GM12873 (cell line): ENCODE measurements around the gene CTBP1.

Experiments used
- TF ChIP-seq, protein P1 (sequence below): IDR thresholded peaks from 2 replicates; pipeline ENCODE4 v1.5.1; 2012; ENCODE audit warnings: low read depth, mild to moderate bottlenecking, moderate library complexity, low read length, control low read depth; ENCODE audit not compliant: insufficient read depth; ENCODE audit errors: missing control alignments

The CTBP1 gene

DNA sequence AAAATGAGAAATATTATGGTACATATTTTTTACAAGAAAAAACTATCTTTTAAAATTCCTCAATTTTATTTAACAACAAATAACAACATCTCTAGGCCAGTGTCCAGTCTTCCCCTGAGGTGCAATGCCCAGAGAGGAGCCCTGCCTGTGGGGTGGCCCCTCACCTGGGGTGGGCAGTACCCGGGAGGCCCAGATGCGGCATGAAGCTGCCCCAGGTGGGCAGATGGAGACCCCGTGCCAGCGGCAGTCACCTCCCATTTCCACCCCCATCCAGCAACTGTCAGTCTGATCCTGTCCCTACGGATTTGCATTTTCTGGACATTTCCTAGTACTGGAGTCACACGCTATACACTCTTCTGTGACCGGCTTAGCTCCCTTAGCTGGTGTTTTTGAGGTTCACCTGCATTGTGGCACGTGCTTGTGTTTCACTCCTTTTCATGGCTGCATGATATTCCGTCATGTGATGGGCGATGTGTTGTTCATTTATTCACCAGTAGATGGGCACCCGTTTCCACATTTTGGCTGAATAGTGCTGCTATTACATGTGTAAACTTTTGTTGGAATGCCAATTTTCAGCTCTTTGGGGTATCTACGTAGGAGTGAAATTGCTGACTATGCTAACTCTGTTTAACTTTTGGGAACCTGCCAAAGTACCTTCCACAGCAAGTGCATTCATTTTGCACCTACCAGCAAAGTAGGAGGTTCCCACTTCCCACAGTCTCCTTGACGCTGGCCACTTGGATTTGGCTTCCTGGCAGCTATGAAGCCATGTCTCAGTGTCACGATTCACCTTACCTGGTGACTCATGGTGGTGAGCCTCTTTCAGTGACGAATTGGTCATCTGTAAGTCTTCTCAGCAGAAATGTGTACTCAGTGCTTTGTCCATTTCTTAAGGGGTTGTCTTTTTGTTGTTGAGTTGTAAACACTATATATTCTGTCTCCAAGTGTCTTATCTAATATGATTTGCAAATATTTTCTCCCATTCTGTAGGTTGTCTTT, 29.0 kb upstream of the CTBP1 start:
- TF ChIP-seq, protein P1, sequence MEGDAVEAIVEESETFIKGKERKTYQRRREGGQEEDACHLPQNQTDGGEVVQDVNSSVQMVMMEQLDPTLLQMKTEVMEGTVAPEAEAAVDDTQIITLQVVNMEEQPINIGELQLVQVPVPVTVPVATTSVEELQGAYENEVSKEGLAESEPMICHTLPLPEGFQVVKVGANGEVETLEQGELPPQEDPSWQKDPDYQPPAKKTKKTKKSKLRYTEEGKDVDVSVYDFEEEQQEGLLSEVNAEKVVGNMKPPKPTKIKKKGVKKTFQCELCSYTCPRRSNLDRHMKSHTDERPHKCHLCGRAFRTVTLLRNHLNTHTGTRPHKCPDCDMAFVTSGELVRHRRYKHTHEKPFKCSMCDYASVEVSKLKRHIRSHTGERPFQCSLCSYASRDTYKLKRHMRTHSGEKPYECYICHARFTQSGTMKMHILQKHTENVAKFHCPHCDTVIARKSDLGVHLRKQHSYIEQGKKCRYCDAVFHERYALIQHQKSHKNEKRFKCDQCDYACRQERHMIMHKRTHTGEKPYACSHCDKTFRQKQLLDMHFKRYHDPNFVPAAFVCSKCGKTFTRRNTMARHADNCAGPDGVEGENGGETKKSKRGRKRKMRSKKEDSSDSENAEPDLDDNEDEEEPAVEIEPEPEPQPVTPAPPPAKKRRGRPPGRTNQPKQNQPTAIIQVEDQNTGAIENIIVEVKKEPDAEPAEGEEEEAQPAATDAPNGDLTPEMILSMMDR: peak; percentile 17

DNA sequence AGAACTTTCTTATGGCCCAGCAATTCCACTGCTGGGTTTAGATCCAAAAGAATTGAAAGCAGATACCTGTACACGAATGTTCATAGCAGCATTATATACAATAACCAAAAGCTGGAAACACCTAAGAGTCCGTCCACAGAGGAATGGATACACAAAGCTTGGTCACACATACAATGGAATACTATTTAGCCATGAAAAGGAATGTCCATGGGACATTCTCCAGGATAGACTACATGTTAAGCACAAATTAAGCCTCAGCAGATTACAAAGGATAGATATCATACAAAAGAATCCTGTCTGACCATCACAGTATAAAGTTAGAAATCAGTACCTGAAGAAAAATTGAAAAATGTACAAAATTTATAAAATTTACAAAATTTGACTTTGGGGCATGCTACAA, 28.1 kb upstream of the CTBP1 start:
- TF ChIP-seq, protein P1: no peak

DNA sequence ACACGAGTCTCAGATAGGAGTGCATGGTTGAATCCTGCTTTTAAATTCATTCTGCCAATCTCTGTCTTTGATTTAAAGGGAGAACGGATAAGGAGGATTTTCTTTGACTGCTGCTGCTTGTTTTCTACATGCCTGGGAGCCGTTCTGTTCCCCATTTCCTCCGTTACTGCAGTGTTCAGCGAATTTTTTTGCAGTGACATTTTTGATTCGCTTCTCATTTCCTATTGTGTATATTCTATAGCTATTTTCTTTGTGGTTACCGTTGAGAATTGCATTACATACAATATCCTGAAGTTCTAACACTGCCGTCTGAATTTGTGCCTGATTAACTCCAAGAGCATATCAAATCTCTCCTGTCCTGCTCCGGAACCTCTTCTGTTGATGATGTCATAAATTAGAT, 25.9 kb upstream of the CTBP1 start:
- TF ChIP-seq, protein P1: no peak

DNA sequence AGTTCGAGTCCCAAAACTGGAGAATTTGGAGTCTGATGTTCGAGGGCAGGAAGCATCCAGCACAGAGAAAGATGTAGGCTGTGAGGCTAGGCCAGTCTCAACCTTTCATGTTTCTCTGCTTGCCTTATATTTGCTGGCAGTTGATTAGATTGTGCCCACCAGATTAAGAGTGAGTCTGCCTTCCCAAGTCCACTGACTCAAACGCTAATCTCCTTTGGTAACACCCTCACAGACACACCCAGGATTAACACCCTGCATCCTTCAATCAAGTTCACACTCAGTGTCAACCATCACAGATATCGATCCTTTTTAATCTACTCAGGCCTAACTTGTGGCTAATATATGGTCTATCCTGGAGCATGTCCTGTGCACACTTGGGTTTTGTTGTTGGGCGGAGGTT, 22.8 kb upstream of the CTBP1 start:
- TF ChIP-seq, protein P1: no peak

DNA sequence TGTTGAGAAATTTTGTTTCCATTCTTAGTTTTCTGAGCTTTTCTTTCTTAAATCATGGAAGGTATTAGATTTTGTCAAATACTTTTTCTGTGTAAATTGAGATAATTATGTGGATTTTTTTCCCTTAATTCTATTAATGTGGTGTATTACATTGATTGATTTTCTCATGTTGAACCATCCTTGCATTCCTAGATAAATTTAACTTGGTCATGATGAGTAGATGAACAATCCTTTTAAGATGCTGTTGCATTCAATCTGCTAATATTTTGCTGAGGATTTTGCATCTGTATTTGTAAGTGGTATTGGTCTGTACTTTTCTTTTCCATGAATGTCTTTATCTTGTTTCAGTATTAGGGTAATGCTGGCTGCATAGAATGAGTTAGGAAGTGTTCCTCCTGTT, 20.3 kb upstream of the CTBP1 start:
- TF ChIP-seq, protein P1: no peak

DNA sequence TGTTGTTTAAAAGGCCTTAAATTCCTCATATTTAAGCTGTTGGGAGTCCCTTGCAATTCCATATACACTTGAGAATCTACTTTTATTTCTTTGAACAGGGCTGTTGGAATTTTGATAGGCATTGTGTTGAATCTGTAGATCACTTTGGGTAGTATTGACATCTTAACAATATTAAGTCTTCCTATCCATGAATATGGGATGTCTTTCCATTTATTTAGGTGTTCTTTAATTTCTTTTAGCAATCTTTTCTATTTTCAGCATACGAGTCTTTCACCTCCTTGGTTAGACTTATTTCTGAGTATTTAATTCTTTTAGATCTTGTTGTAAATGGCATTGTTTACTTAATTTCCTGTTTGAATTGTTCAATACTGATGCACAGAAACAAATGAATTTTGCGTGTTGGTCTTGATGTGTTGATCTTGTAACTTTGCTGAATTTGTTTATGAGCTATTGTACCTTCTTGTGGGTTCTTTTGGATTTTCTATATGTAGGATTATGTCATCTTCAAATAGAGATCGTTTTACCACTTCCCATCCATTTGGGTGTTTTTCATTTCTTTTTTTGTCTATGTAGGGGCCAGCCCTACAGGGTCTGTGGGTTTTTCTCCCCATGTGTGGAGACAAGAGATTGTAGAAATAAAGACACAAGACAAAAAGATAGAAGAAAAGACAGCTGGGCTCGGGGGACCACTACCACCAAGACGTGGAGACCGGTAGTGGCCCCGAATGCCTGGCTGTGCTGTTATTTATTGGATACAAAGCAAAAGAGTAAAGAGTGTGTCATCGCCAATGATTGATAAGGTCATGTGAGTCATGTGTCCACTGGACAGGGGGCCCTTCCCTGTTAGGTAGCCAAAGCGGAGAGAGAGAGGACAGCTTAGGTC, 18.2 kb upstream of the CTBP1 start:
- TF ChIP-seq, protein P1: no peak

DNA sequence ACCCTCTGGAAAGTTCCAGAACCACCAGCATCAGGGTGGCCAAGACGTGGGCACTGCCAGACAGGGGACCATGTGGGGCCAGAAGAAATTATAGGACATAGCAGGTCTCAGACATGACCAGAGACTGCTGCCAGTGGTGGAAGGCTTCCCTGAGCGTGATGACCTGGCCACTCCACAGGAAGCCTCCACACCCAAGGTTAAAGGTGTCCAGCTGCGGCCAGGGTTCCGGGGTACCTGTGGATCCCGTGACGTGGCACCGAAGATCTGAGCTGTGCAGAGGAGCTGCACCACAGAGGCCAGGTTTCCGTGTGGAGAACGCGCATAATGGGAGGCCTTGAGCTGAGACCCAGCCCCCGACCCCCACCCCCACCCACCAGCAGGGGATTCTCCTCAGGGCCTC, 16.4 kb upstream of the CTBP1 start:
- TF ChIP-seq, protein P1: no peak
